NCI-H2029 (cell line): ENCODE data around the gene GJD3.
A peak's percentile ranks its signal among the peaks of the same experiment; 100 is the strongest.

Experiments used
- DNase-seq: peaks from one replicate; lab custom pipeline; 2025; lab: John Stamatoyannopoulos, UW

GJD3 gene

DNA sequence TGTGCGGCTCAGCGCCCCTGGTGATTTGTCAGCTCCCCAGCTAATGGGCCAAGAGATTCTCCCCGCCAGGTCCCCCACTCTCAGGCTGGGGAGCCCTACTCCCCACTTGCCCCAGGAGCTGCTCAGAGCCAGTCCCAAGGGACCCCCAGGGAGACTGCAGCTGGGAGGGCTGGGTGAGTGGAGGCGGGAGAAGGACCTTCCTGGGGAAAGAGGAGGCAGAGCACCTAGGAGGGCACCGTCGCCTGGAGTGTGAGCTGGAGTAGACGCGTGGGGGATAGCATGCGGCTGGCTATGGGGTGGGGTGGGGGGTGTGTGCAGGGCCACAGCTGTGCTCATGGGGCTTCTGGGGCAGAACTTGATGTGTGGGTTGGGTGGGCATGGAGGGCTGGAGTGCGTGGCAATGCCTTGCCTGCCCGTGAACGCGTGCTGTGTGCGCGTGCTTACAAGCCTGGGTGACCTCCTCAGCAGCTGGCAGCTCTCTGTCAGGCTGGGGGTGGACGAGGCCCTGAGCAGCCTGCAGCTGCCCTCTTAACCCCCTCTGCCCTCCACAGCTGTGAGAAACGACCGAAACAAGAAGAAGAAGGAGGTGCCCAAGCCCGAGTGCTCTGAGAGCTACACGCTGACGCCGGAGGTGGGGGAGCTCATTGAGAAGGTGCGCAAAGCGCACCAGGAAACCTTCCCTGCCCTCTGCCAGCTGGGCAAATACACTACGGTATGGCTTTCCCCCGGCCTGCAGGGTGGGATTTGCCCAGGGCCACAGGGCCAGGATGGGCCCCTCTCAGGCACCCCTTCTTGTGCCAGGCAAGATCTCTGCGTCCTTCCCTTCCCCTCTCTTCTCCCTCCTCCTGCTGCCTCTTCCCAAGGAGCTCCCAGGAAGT lies 12.9 kb downstream of the GJD3 start:
- peak; percentile 33 for DNase-seq

DNA sequence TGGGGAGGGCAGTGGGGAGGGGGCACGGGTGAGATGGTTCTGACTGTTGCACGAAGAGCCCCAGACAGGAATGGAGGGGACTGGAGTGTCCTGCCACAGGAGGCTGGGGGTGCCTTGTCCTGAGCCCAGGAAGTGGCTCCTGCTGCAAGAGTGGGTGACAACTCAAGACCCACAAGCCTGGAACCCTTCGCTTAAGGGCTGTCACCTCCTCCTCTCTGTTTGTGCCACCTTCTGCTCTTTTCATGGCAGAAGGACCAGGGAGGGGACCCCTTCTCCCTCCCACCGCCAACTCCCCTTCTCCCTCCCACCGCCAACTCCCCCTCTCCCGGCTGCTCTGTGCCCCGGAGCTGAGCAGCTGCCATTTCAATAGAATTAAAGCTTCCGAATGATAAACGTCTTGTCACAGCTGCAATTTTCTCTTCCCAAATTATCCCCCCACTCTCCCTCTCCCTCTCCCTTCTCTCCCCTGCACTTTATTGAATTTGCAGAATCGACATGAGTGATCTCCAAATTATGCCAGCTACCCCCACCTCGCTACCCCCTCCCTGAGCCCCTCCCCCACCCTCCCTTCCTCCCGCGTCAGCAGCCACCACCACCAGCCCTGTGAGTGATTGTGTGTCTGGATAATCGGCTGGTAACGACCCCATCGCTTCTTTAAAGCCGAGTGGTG lies 13.7 kb downstream of the GJD3 start:
- DNase-seq = no peak

DNA sequence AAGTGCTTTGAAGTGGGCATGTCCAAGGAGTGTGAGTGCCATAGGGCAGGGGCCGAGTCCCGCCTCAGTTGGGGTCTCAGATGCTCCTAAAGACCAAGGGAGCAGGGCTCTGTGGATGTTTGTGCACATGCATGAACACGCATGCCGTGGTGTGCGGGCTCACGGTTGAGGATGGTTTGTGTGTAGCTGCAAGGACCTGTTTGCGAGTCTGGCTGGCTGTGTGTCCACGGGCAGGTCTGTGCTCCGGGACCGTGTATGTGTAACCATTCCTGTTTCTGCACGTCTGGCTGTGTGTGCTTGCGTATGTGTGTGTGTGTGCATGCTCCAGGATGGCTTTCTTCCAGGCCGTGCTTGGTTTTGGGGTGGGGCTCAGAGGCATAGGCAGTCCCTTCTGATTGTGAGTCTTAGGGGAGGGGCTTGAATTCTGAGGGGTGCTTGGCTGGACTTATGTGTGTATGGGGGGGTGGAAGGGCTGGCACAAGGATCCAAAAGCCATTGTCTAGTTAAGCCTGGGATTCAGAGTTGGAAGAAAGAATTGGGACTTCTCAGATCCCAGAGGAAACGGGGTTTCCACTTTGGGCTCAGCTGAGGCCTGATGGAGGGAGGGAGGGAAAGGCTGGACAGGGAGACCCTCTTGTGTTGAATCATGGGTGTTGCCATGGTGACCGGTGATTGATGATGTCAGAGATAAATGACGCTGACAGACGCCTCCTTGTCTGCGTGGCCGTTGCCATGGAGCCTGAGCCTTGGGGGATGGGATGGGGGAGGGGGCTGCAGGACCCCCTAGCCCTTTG lies 14.4 kb downstream of the GJD3 start:
- DNase-seq = no peak

DNA sequence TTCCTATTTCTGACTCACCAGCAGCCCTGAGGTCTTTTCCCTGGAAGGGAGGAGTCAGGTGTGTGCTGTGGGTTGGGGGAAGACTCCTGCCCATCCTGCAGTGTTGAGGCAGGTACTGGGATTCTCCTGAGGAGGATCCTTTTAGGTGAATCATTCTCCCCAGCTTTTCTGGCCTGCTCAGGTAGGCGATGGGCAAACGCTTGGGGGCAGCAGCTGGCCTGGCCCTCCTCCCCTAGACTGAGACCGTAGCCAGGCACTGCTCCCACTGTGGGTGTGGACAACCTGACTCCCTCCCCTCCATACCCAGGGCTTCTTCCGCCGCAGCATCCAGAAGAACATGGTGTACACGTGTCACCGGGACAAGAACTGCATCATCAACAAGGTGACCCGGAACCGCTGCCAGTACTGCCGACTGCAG lies 15.1 kb downstream of the GJD3 start:
- no peak for DNase-seq

DNA sequence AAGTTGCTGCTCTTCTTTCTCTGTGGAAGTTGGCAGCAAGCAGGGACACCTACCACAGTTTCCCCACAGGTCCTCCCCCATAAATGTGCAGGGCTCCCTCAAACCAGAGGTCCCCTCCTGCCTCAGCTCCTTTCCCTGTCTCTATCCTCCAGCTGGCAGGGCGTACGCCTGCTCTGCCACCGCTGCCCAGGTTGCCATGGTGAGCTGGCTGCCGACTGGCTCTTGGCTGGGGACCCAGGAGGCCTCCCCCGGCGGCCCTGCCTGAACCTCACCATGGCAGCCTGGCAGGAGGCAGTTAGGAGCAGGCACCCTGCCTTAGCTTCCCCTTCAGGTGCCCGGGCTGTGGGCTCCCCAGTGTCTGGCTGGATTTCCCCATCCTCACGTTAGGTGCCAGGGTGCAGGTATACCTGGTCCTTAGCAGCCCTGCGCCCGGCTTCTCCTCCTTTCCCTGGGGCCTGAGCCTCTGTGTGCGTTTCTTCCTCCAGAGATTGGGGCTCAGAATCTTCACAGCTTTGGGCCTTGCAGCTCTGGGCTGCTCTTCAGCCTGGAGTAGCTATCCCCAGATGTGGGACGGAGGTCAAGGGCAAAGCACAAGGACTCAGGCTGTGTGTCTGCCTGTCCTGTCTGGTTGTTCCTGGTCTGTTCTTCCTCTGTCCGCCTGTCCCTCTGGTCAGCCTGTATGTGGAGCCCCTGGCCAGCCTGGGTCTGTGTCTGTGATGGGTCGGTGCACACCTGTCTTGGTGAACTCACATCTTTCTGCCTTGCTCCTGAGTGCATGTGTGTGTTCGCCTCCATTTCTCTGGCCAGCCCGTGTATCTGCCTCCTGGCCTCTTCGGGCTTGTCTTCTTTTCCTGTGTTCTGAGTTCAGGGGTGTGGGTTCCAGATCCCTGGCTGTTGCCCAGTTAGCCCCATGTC lies 15.7 kb downstream of the GJD3 start:
- DNase-seq = peak; percentile 61

DNA sequence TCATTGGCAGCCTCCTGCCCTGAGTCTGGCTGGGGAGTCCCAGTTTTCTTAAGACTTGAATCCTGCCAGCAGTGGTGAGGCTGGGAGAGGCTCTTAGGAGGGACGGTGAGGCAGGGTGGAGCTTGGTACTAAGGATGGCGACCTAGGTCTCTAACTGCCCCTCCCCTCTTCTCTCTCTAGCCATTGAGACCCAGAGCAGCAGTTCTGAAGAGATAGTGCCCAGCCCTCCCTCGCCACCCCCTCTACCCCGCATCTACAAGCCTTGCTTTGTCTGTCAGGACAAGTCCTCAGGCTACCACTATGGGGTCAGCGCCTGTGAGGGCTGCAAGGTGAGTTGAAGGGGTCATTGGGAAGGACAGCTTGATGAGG lies 16.4 kb downstream of the GJD3 start:
- DNase-seq = no peak

DNA sequence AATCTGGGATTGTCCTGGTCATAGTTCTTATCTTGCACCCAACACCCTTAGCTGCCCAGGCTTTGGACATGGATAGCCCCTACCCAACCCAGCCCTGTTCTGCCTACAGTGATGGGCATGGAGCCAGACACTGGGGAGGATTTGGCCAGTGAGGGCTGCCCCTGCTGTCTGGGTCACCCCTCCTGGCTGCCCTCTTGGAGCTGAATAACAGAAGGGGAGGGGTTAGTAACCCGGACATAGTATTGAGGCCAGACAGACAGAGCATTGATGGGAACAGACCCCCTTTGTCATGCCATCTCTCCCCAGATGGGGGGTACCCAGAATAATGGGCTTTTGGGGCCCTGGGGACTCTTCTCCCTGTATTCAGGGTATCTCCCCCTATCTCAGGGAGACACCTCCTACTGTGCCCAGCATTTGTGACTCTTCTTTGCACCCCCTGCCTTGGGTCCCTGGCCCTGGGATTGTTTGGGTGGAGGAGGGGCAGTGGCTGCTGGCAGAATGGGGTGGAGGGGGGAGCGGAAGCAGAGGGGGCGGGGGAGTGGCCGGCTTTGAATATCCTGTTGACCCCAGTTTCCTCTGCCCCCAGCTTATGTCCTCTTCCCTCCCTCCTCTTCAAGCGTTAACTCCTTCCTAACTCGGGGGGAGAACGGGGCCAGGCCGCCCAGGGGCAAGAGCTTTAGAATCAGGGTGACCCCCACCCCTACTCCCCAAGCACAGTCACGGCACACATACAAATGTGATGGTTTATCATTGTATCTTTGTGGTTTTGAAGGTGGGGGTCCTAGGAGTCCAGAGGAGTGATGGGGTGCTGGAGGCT lies 17.0 kb downstream of the GJD3 start:
- DNase-seq = no peak

DNA sequence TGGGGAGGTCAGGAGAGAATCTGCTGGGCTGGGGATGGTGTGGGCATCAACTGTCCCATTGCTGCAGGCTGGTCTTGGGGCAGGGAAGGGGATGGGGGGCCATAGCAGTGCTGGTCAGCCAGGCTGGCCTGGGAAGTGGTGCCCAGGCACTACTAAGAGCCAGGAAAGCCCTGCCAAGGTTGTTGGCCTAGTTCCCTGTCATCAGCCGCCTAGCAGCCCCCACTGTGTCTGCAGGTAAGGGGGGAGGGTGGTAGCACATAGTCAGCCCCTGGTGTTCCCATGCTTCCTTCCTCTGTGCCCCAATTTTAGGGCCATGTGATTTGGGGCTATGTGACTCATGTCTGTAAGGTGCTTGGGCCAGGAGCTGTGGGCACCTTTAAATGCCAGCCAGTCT lies 17.8 kb downstream of the GJD3 start:
- no peak for DNase-seq

DNA sequence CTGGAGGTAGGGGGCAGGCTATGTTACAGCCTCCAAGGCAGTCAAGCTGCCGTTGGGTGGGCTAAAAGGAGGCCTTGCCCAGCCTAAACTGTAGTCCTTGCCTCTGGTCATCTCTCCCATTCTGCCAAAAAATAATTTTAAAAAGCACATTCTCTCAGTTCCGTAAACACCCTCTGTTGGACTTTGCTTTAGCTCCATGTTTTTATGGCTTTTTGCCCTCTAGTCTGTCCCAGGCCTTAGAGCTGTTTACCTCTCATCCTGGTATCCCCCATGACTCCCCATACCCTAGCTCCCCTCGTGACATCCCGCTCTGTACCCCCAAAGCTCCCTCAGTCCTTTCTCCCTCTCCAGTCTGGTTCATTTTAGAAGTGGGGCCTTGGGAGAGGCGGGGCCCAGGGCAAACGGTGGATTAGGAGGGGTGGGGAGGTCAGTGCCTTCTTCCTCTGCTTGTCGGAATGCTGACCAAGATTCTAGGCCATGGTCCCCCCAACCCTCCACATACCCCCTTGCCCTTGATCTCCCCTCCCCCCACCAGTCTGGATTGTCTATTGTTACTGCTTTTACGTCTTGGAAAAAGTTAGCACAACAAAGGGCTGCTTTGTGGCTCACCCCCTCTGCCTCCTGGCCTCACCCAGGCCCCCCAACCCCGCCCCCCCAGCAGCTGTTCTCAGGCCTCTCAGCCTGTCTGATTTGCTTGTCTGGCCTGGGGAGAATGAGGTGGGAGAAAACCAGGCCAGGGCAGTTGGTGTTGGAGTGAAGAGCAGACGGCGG lies 18.4 kb downstream of the GJD3 start:
- no peak for DNase-seq

DNA sequence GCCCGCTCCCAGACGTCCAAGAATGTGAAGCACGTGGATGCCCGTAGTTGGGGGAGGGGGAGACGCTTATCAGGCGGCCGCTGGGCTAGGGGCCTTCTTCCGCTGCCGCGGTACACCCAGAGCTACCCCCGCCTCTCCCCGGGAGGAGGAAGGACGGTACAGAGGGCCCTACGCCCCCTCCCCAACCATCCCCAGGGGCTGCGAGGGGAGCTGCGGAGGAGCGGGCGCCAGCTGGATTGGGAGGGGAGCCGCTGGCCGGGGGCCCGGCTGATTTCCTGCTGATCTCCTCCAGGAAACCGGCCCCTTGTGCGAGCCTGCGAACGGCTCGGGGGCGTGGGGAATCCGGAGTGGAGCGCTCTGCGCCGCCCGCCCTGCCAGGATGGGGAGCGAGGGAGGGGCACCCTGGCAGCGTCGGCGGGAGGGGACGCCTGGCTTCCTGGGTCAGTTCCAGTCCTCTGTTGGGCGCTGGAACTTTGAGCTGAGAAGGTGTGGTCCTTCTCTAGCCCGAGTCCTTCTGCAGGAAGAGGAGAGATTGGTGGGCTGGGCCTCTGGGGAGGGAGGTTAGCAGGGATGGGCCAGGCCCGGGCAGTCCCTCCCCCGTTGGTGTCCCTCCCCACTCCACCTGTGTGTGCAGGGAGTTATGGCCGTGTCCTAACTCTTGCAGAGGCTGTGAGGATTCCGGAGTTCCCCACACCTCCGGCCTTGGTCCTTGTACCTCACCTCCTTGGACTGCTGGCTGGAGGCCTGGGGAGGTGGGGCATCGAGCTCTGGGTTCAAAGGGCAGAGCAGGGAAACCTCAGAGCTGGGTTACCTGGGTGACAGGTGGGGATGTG lies 19.2 kb downstream of the GJD3 start:
- peak; percentile 54 for DNase-seq

DNA sequence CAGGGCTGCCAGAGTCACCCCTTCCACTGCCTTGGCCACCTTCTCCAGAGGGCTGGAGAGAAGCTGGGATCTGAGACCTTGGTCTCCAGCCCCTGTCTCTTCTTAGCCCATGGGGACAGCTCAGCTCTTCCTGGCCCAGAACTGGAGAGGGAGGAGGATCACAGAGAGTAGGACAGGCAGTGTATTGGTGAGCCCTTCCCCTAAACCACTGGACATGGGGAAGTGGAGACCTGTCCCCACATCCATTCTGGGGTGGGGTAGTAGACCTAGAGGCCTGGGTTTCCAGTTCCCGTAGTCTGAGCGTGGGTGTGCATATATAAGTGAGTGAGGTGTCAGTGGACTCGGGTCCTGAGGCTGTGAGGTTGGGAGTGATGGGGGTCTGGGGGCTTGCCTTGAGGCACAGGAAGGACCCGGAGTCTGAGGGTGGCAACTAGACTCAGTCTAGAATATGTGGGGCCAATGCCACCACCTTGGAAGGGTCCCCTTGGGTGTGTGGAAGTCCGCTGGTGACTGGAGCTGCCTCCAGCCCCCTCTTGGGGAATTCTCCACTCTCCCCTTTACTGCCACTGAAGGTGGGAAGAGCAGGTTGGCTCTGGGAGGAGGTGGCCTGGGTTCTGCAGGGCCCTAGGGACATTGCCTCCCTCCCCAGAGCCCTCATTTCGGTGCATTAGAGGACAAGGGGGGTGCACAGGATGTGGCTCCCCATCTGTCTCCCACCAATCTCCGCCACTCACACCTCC lies 19.9 kb downstream of the GJD3 start:
- DNase-seq = no peak

DNA sequence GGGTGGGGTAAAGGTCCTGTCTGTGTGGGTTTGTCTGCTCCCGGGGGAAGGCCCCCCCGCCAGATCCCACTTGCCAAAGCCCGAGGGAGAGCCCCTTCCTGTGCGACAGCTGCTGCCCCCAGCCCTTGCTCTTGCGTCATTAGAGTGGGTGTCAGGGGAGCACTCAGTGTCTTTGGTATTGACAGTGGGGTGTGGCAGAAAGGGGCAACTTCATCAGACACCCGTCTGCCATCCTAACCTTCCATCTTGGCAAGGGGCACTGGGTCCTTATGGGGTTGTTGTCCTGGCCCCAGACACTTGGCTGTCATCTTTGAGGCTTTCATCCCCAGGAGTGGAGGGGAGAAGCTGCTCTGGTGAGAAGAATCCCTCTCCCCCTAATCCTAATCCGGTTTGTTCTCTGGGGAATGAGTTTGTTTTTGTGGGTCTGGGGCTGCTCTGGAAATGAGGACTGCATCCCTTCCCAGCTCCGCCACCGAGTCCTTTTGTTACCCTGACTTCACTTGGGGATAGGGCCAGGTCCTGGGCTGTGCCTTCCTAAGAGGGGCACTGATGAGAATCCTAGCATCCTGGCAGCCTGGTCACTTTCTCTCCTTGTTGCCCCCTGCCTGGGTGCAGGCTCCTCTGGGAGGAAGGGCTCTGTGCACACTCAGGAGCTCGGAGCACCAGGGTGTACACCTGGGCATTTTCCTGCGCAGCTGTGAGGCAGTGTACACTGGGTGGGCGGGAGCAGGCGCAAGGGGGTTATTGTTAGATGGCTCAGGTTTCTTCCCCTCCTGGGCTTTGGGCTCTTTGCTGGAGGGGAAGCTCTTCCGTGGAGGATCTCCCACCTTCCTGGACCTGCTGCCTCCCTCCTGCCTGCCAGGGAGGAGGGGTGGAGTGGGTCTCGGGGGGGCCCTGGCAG lies 21.1 kb downstream of the GJD3 start:
- DNase-seq = no peak

DNA sequence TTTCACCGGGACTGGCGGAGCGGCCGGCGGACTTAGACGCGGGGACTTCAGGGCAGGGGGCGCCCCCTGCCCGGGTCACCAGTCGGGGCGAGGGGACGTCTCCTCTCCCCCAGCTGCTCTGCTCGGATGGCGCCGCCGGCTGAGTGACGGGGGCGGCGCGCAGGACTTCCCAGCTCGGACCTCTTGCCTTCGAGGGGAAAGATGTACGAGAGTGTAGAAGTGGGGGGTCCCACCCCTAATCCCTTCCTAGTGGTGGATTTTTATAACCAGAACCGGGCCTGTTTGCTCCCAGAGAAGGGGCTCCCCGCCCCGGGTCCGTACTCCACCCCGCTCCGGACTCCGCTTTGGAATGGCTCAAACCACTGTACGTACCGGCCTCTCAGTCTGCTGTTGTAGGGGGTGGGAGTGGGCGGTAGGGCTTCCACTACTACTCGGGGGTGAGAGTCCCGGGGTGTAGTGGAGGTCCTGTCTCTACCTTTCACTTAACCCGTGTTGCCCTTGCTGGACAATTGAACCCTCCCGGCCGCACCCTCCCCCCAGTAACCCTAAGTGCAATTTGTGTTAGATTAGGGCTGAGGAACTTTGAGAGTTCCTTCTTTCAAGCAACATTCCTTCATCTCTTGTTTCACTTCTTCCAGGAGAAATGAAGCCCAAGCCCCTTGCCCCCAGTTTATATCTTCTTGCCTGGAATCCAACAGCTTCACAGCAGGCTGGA lies 21.9 kb downstream of the GJD3 start:
- DNase-seq = no peak

DNA sequence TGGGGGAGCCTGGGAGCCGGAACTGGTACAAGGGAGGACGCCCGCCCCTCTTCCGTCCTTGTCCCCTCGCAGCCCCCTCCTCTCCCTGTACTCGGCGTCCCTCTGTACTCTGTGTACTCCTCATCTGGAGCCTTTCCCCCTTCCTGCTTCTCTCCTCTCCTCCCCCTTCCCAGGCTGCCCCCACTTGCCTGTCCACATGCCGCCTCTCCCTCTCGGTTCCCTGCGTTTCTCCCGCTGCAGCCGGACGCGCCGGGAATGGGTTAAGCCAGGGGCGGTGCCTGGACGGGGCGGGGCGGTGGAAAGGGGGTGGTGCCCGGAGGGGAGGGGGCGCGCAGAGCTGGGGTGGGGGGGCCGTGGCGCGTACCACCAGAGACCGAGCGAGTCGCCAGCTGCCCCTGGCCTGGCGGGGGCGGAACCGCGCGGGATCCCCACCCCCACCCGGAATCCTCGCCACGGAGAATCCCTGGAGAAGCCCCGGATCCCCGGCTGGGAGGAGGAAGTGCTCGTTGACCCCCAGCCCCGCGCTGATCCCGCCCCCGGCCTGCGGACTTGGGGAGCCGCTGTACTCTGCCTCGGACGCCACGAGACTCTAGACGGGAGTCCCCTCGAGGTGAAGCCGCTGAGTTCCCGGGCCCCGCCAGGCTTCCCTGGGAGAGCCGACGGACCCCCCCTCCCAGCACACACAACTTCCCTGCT lies 22.6 kb downstream of the GJD3 start:
- peak; percentile 35 for DNase-seq

DNA sequence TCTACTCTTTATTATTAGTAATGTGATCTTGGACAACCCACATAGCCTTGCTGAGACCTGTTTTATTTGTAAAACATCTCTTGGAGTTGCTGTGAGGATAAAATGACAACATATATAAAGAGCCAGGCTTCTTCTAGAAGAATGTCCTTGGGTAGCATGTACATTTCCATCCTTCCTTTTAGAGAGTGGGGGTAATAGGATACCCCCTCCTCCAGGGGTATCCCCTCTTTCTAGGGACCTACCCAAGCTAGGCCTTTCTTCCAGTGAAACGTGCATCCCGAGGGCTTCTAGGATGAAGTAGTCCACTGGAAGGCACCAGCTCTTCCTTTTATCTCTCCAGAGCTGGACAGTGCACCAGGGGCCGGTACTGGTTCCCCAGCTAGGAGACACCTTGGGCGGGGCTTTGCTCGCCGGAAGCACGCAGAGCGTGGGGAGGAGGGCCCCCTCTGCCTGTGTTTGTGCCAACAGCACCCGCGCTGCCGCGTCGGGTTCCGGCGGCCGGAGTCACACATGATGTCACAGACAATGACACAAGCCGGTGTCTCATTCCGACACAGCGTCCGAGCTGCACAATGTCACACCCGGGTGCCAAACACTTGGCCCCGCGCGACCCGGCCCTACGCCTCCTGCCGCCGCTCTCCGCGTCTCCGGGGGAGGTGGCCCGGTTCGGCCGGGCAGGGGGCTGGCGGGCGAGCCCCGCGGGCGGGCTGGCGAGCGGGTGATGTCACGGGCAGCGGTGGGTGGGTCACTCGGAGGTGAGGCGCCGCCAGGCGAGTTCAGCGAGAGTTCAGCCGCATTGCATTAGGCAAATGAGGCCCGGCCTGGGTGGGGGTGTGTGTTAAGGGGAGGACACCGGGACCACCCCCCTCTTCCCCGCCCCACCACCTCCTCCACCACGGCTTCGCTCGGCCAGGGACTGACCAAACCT lies 23.4 kb downstream of the GJD3 start:
- DNase-seq = peak; percentile 80
